GM21367 (cell line): ENCODE results near the gene RGS16.

Experiments
- ATAC-seq: cut with Tn5 transposase; IDR thresholded peaks from one replicate; pipeline ENCODE4 v1.9.1; 2021; ENCODE audit not compliant: unreplicated experiment

The RGS16 gene

GRCh38 chr1:182587093-182587492 lies 17.1 kb downstream of the RGS16 start:
- ATAC-seq: no peak

- ATAC-seq: no peak
Observed at GRCh38 chr1:182586380-182586779, 17.8 kb downstream of the RGS16 start.

GRCh38 chr1:182584746-182585145 lies 19.4 kb downstream of the RGS16 start:
- ATAC-seq: no peak

GRCh38 chr1:182580736-182581135 lies 23.5 kb downstream of the RGS16 start:
- no peak for ATAC-seq

- no peak for ATAC-seq
Observed at GRCh38 chr1:182575540-182576149, 28.5 kb downstream of the RGS16 start.

GRCh38 chr1:182574156-182574555 lies 30.0 kb downstream of the RGS16 start:
- no peak for ATAC-seq

DNA sequence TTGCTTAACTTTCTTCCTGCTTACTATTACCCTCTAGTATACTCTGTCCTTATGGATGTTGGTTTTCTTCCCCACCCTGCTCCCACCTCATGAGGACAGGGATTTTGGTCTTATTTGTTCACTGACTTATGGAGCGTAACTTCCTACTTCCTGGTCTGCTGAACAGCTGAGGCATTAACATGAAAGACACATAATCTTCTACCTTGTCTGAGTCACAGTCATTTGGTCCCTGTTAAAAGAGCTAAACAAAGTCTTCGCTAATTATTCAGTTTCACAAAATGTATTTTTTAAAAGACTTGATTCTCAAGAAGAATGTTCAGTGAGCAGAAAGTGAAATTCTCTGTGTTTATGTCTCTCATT lies 33.6 kb downstream of the RGS16 start:
- no peak for ATAC-seq

GRCh38 chr1:182569939-182570610 lies 34.1 kb downstream of the RGS16 start:
- ATAC-seq: no peak

DNA sequence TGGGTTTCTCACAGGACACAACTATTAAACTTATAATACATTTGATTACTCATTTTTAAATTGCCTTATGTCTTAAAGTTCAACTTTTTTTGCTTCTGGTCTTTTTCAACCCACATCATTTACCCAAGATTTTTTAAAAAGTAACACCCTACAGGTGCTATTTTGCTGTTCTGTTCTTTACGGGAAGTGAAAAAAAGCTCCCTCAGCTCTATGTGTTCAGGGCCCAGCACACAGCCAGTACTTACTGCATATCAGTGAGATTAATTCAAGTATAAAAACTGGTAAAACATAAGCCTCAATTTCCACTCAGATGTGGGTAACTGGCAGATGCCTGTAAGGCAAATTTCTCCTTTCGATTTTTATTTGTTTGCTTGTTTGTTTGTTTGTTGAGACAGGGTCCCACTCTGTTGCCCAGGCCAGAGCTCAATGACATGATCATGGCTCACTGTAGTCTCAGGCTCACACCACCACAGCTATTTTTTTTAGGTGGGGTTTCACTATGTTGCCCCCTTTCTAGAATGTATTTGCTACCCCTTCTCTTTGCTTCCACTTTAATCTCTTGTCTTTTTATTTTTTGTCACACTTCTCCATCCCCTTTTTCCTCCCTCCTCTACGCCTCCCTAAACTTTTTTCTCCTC lies 35.4 kb downstream of the RGS16 start:
- no peak for ATAC-seq

DNA sequence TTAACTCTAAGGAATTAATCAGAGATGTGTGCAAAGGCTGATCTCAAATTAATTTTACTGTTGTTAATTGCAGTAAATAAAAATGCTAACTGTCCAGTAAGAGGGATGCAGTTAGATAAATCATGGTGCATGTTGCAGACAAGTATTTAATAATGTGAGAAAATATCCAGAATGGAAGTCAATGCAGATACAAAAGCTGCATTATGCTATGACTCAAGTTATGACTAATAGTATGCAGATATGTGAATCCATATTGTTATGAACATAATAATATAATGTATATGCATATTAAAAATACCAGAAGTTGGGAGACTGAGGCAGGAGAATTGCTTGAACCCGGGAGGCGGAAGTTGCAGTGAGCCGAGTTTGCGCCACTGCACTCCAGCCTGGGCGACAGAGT lies 36.6 kb downstream of the RGS16 start:
- ATAC-seq: no peak

DNA sequence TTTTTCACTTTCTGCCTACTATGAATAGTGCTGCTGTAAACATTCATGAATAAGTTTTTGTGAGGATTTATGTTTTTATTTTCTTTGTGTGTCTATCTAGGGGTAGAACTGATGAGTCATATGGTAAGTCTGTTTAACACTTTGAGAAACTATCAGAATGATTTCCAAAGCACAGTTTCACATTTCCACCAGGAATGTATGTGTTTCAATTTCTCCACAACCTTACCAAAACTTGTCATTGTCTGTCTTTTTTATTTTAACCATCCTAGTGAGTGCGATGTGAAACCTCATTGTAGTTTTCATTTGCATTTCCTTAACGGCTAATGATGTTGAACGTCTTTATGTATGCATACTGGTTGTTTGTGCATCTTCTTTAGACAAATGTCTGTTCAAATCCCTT lies 38.7 kb downstream of the RGS16 start:
- no peak for ATAC-seq

GRCh38 chr1:182564406-182565004 lies 39.7 kb downstream of the RGS16 start:
- ATAC-seq: no peak

DNA sequence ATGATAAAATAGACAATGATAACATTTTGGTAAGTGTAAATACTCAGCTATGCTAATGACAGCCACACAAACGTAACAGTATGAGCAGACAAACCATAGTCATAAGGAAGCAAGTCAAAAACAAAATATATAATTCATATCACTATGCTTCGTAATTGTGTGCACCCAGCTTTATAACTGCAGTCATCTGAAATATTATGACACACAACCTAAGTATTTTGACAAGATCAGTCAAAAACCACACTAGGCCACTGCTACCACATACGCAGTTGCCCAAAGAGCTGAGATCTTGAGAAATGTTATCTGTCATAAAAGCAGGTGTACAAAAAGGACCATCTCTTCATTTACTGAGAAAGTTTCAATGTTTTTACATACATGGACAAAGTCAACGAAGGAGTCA lies 41.1 kb downstream of the RGS16 start:
- ATAC-seq: no peak

GRCh38 chr1:182561456-182561855 lies 42.7 kb downstream of the RGS16 start:
- no peak for ATAC-seq

DNA sequence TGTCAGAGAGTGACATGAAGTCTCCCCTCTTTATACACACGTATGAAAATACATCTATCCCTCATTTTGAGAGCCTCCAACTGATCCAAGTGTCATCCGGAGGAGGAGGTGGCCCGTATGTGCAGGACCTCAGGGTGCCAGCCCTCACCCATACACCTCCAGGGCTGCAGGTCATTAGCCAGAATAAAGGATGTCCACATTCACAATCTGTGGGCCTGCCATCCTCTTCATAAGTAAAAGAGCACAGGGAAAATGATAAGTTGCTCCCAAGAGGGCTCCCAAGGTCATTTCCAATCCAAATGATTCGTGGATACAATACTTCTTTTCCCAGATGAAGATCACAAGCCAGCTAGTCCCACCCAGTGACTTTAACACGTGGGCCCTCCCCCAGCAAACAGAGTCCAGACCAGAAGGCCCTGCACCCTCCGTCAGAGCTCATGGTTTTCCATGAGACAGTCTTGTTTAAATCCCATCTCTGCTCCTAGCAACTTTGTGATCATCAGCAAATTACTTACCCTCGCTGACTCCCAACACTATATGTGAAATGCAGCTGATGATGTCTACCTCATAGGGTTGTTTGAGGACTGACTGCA lies 43.7 kb downstream of the RGS16 start:
- no peak for ATAC-seq

DNA sequence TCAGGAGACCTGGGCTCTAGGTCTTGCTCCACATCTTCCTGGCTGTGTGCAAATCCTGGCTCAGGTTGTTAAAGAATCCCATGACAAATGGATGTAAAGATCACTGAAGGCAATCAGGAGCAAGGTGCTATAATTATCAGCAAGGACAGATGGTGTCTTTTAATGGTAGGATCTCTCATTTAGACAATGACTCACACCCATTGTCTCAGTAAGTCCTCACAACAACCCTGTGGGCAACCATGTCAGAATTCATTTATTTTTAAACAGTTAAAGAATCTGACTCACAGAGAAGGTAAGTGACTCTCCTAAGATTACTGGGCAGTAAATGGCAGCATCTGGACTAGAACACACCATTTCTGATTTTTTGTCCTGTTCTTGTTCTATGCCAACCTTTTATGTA lies 47.9 kb downstream of the RGS16 start:
- ATAC-seq: no peak

- ATAC-seq: no peak
Observed at GRCh38 chr1:182555493-182555892, 48.7 kb downstream of the RGS16 start.

DNA sequence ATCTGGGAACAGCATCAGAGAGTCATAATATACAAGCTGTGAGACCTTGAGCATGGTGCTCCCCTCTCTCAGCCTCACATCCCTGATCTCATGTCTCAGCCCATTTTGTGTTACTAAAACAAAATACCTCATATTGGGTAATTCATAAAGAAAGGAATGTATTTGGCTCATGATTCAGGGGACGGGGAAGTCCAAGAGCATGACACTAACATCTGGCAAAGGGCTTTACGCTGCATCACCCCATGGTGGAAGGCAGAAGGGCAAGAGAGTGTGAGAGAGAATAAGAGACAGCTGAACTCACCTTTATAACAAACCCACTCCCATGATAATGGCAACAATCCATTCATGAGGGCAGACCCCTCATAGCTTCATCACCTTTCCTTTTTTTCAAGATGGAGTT lies 51.7 kb downstream of the RGS16 start:
- no peak for ATAC-seq

GRCh38 chr1:182549811-182550210 lies 54.4 kb downstream of the RGS16 start:
- no peak for ATAC-seq

- no peak for ATAC-seq
Observed at GRCh38 chr1:182549346-182549745, 54.8 kb downstream of the RGS16 start.
